BE2C (cell line): ENCODE data around the gene METRNL.

ENCODE experiments used
- DNase-seq: peaks from one replicate; pipeline ENCODE4 v3.0.0-alpha.2; 2020
- H3K27me3 ChIP-seq: fragments of 250-450 bp; sonication (Bioruptor Pico); 2 replicates; pipeline ENCODE4 v1.5.1; 2020; ENCODE audit warnings: mild to moderate bottlenecking
- H3K36me3 ChIP-seq: fragments of 250-450 bp; sonication (Bioruptor Pico); 2 replicates; pipeline ENCODE4 v1.5.1; 2020; ENCODE audit warnings: mild to moderate bottlenecking
- H3K4me1 ChIP-seq: fragments of 250-450 bp; sonication (Bioruptor Pico); 2 replicates; pipeline ENCODE4 v1.5.1; 2020
- H3K4me3 ChIP-seq: 2 replicates; pipeline ENCODE4 v1.5.1; 2011; ENCODE audit warnings: low read depth, low read length
- H3K9me3 ChIP-seq: fragments of 250-450 bp; sonication (Bioruptor Pico); 2 replicates; pipeline ENCODE4 v1.5.1; 2020
- CTCF ChIP-seq: IDR thresholded peaks from 2 replicates; pipeline ENCODE4 v1.5.1; 2012; ENCODE audit warnings: mild to moderate bottlenecking, low read depth, low read length

Gene METRNL

GRCh38 chr17:83114706-83115105 is 35.3 kb downstream of the METRNL start:
- Histone ChIP-seq H3K36me3 (no peaks in the 10 kb centered on the region), H3K27me3 (no peaks in the 10 kb centered on the region), H3K9me3 (no peaks in the 10 kb centered on the region; the same call in 1 of the 2 replicates), H3K4me3 (no peak overlapping the region), H3K4me1 (no peaks in the 10 kb centered on the region)
- TF ChIP-seq CTCF, result no peak
- no peak for DNase-seq

- Histone ChIP-seq H3K4me3 (no peak overlapping the region), H3K4me1 (no peaks in the 10 kb centered on the region), H3K9me3 (no peaks in the 10 kb centered on the region; the same call in 1 of the 2 replicates), H3K27me3 (no peaks in the 10 kb centered on the region; the same call in 1 of the 2 replicates), H3K36me3 (no peaks in the 10 kb centered on the region)
- DNase-seq, result no peak
- TF ChIP-seq CTCF, result no peak
Measured at GRCh38 chr17:83115202-83115651, 35.8 kb downstream of the METRNL start.

- H3K9me3 ChIP-seq, result no peaks in the 10 kb centered on the region; the same call in 1 of the 2 replicates
- H3K27me3 ChIP-seq, result no peaks in the 10 kb centered on the region; the same call in 1 of the 2 replicates
- H3K4me3 ChIP-seq, result no peak overlapping the region
- no peaks in the 10 kb centered on the region for H3K4me1 ChIP-seq
- no peaks in the 10 kb centered on the region for H3K36me3 ChIP-seq
- no peak for TF ChIP-seq CTCF
- DNase-seq, result no peak
Measured at GRCh38 chr17:83115832-83116231, 36.4 kb downstream of the METRNL start.

GRCh38 chr17:83116311-83116771 is 36.9 kb downstream of the METRNL start:
- TF ChIP-seq CTCF, result no peak
- Histone ChIP-seq H3K36me3 (no peaks in the 10 kb centered on the region), H3K27me3 (no peaks in the 10 kb centered on the region; the same call in 1 of the 2 replicates), H3K4me1 (no peaks in the 10 kb centered on the region), H3K9me3 (no peaks in the 10 kb centered on the region; the same call in 1 of the 2 replicates), H3K4me3 (no peak overlapping the region)
- DNase-seq, result no peak

GRCh38 chr17:83116783-83117555 is 37.6 kb downstream of the METRNL start:
- H3K4me1 ChIP-seq, result no peaks in the 10 kb centered on the region
- TF ChIP-seq CTCF, result no peak
- H3K36me3 ChIP-seq, result no peaks in the 10 kb centered on the region
- no peak overlapping the region for H3K4me3 ChIP-seq
- no peaks in the 10 kb centered on the region; the same call in 1 of the 2 replicates for H3K9me3 ChIP-seq
- DNase-seq, result no peak
- peaks cover 5% of the 10 kb centered on the region for H3K27me3 ChIP-seq

GRCh38 chr17:83117583-83117982 is 38.2 kb downstream of the METRNL start:
- no peak for TF ChIP-seq CTCF
- Histone ChIP-seq H3K9me3 (no peaks in the 10 kb centered on the region; the same call in 1 of the 2 replicates), H3K4me3 (no peak overlapping the region), H3K36me3 (no peaks in the 10 kb centered on the region), H3K4me1 (no peaks in the 10 kb centered on the region), H3K27me3 (peaks cover 10% of the 10 kb centered on the region)
- no peak for DNase-seq
